CD14-positive monocyte (primary cell): ENCODE data around the gene FNDC11. TPM values are rescaled to one million over a fixed set of nuclear protein-coding genes. Genes with fewer than 3 reads are reported as not detected.

Experiments
- DNase-seq, 3 donors: peaks; one replicate each; pipeline ENCODE4 v3.0.0-alpha.2; 2011 to 2022
- H2AFZ ChIP-seq: 2 replicates; pipeline ENCODE4 v1.6.0; 2012; ENCODE audit warnings: mild to moderate bottlenecking, low read depth, low read length, inconsistent platforms; ENCODE audit not compliant: insufficient read depth, poor library complexity, severe bottlenecking
- H3K27ac ChIP-seq, 2 donors: 1 replicate in 1 of 2; 2 replicates in 1 of 2; pipeline ENCODE4 v1.5.1; 2012 to 2013; ENCODE audit warnings: low read length in 2 of 2, control low read depth in 1 of 2, inconsistent platforms in 1 of 2, low read depth in 1 of 2, mild to moderate bottlenecking in 1 of 2
- H3K27me3 ChIP-seq, 2 donors: one replicate each; pipeline versions ENCODE4 v1.6.0 to v1.6.1; 2011 to 2013; ENCODE audit warnings: low read length in 2 of 2; ENCODE audit not compliant: control insufficient read depth in 2 of 2, insufficient read depth in 2 of 2
- H3K36me3 ChIP-seq, 2 donors: replicated peaks in 1 of 2; 1 replicate in 1 of 2; 2 replicates in 1 of 2; pipeline versions ENCODE4 v1.5.1 to v1.6.1; 2012 to 2013; ENCODE audit warnings: low read length in 2 of 2, control low read depth in 1 of 2, inconsistent platforms in 1 of 2, mild to moderate bottlenecking in 1 of 2; ENCODE audit not compliant: insufficient read depth in 2 of 2, control insufficient read depth in 1 of 2
- H3K4me1 ChIP-seq, 2 donors: 1 replicate in 1 of 2; 2 replicates in 1 of 2; pipeline versions ENCODE4 v1.5.1 to v1.6.1; 2012 to 2013; ENCODE audit warnings: low read length in 2 of 2, control low read depth in 1 of 2, inconsistent platforms in 1 of 2, mild to moderate bottlenecking in 1 of 2, moderate library complexity in 1 of 2; ENCODE audit not compliant: insufficient read depth in 2 of 2, control insufficient read depth in 1 of 2
- H3K4me2 ChIP-seq: replicated peaks from 2 replicates; pipeline ENCODE3; 2012; ENCODE audit warnings: low read length, moderate library complexity, mild to moderate bottlenecking; ENCODE audit not compliant: poor library complexity, severe bottlenecking; ENCODE audit errors: extremely low read depth
- H3K4me3 ChIP-seq, 3 experiments: fragments of 200-600 bp in 1 of 3; sonication (generic) in 1 of 3; replicated peaks in 1 of 3; 1 replicate in 2 of 3; 2 replicates in 1 of 3; pipeline ENCODE4 v1.5.1; 2011 to 2013; ENCODE audit warnings: low read length in 3 of 3, mild to moderate bottlenecking in 3 of 3, control low read depth in 2 of 3, low read depth in 2 of 3, inconsistent platforms in 1 of 3, moderate library complexity in 1 of 3
- H3K79me2 ChIP-seq: 2 replicates; pipeline ENCODE4 v1.6.0; 2012; ENCODE audit warnings: mild to moderate bottlenecking, control low read depth, inconsistent platforms, low read length, moderate library complexity; ENCODE audit not compliant: insufficient read depth
- H3K9ac ChIP-seq: 2 replicates; pipeline ENCODE4 v1.6.0; 2017; ENCODE audit warnings: low read length, mild to moderate bottlenecking; ENCODE audit not compliant: insufficient read depth, poor library complexity, severe bottlenecking
- H3K9me3 ChIP-seq, 2 donors: replicated peaks in 1 of 2; 1 replicate in 1 of 2; 2 replicates in 1 of 2; pipeline versions ENCODE4 v1.5.1 to v1.6.1; 2012 to 2013; ENCODE audit warnings: low read length in 2 of 2, control low read depth in 1 of 2; ENCODE audit not compliant: control insufficient read depth in 1 of 2, insufficient read depth in 1 of 2
- H4K20me1 ChIP-seq: 2 replicates; pipeline ENCODE4 v1.6.0; 2012; ENCODE audit warnings: mild to moderate bottlenecking, low read length, control low read depth, moderate library complexity; ENCODE audit not compliant: insufficient read depth
- H3K27ac Mint-ChIP-seq, 7 donors: one replicate each; pipeline ENCODE4 v1.8.0; 2020; ENCODE audit warnings: mild to moderate bottlenecking in 7 of 7, mixed read lengths in 7 of 7, moderate library complexity in 6 of 7, inconsistent platforms in 2 of 7
- H3K27me3 Mint-ChIP-seq, 3 donors: one replicate each; pipeline ENCODE4 v1.8.0; 2021 to 2022; ENCODE audit warnings: low read depth in 3 of 3, mild to moderate bottlenecking in 3 of 3, mixed read lengths in 3 of 3, moderate library complexity in 3 of 3, inconsistent platforms in 1 of 3
- H3K36me3 Mint-ChIP-seq, 2 donors: one replicate each; pipeline ENCODE4 v1.8.0; 2020; ENCODE audit warnings: mixed read lengths in 2 of 2, inconsistent platforms in 1 of 2, mild to moderate bottlenecking in 1 of 2
- H3K4me1 Mint-ChIP-seq: one replicate; pipeline ENCODE4 v1.8.0; 2020; ENCODE audit warnings: mild to moderate bottlenecking, mixed read lengths
- H3K4me3 Mint-ChIP-seq, 2 donors: one replicate each; pipeline ENCODE4 v1.8.0; 2020; ENCODE audit warnings: mild to moderate bottlenecking in 2 of 2, mixed read lengths in 2 of 2, moderate library complexity in 1 of 2
- H3K9me3 Mint-ChIP-seq, 7 donors: one replicate each; pipeline ENCODE4 v1.8.0; 2020 to 2022; ENCODE audit warnings: mixed read lengths in 7 of 7, mild to moderate bottlenecking in 6 of 7, moderate library complexity in 6 of 7, inconsistent platforms in 2 of 7
- WGBS: methylation state at CpG from one replicate; pipeline ENCODE4 v1.1.5; 2013; ENCODE audit warnings: missing lambda C conversion rate; ENCODE audit not compliant: insufficient coverage; 5-methylcytosine and 5-hydroxymethylcytosine counted together
- intact Hi-C, 2 donors: fragments of 100-400 bp; cut with micrococcal nuclease; formaldehyde crosslinking; loops; one replicate each; pipeline versions ENCODE4 v1.15.0 to v1.15.1; 2023
- polyA plus RNA-seq, 3 donors: library from polyadenylated mRNA; depleted of rRNA in 1 of 3; unstranded in 2 of 3; stranded (reverse) in 1 of 3; fragments of 300-500 nt in 2 of 3; fragments of >200 nt in 1 of 3; fragmentation: Illumina TruSeq in 2 of 3; gene quantifications; 1 replicate in 2 of 3; 2 replicates in 1 of 3; pipeline ENCODE4 v1.2.3, GENCODE V29; 2012 to 2021
- TF ChIP-seq, protein P1 (sequence below): fragments of 200-600 bp; IDR thresholded peaks from one replicate; pipeline ENCODE4 v1.8.0; 2022; ENCODE audit warnings: antibody characterized with exemption, mild to moderate bottlenecking

The FNDC11 gene
- polyA plus RNA-seq, 3 donors: 0.23 TPM; not detected in 2

DNA sequence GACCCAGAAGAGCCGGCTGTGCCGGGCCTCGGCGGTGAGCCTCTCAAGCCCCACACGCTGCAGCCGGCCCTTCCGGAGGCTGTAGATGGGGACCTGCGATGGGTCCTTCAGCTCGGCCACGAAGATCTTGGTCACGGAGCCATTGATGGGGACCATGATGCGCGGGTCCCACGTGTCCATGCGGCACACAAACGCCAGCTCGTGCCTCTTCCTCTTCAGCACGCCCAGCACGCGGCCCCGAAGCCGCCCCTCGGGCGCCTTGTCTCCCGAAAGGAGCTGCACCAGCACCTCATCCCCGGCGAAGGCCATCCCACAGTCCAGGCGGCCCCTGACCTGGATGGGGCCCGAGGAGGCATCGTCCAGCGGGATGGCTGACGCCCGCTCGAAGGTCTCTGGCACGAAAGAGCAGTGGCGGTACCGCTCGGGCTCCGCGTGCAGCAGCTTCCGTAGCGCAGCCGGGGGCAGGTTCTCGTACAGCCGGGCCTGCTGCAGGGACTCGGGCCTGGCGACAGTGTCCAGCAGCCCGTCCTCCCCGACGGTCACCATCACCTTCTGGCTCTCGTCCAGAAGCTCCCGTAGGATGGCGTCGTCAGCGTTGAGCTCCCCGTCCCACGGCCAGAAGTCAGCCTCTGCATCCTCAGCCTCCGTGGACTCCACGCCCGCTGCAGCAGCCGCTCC is 11.2 kb downstream of the FNDC11 start:
- Histone ChIP-seq H3K27me3 (peaks cover 0 to 65% of the 10 kb centered on the region in 2 donors), H3K4me3 (no peak overlapping the region), H3K9me3 (peaks cover 15 to 16% of the 10 kb centered on the region in 2 donors), H3K27ac (no peak overlapping the region), H3K79me2 (no peaks in the 10 kb centered on the region), H3K9ac (no peak overlapping the region), H3K4me1 (peaks cover 33 to 37% of the 10 kb centered on the region in 2 donors), H3K36me3 (peaks cover 35 to 67% of the 10 kb centered on the region in 2 donors), H3K4me2 (no peak overlapping the region), H2AFZ (no peak overlapping the region), H4K20me1 (peaks cover 99% of the 10 kb centered on the region)
- H3K4me1 Mint-ChIP-seq: peaks cover 26% of the 10 kb centered on the region
- H3K27ac Mint-ChIP-seq: no peak overlapping the region
- H3K4me3 Mint-ChIP-seq: peak overlapping the region in 1 of 2 donors; percentile 67
- H3K27me3 Mint-ChIP-seq: peaks cover 23 to 81% (median 56%) of the 10 kb centered on the region in 3 donors
- peaks cover 30 to 61% of the 10 kb centered on the region in 2 donors for H3K36me3 Mint-ChIP-seq
- no peak for DNase-seq
- intact Hi-C loops: loop anchor here (5.0 to 10.0 kb wide), 3 partner anchors 62 to 330 kb away; partner anchors contain the start of genes DNAJC5 (in 1 of the 2) and GMEB2 (in 1 of the 2)
- TF ChIP-seq, protein P1, sequence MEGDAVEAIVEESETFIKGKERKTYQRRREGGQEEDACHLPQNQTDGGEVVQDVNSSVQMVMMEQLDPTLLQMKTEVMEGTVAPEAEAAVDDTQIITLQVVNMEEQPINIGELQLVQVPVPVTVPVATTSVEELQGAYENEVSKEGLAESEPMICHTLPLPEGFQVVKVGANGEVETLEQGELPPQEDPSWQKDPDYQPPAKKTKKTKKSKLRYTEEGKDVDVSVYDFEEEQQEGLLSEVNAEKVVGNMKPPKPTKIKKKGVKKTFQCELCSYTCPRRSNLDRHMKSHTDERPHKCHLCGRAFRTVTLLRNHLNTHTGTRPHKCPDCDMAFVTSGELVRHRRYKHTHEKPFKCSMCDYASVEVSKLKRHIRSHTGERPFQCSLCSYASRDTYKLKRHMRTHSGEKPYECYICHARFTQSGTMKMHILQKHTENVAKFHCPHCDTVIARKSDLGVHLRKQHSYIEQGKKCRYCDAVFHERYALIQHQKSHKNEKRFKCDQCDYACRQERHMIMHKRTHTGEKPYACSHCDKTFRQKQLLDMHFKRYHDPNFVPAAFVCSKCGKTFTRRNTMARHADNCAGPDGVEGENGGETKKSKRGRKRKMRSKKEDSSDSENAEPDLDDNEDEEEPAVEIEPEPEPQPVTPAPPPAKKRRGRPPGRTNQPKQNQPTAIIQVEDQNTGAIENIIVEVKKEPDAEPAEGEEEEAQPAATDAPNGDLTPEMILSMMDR: no peak
- 98% methylated on average over 60 of the region's 61 CpGs for WGBS
- H3K9me3 Mint-ChIP-seq: peaks cover 8 to 36% (median 15%) of the 10 kb centered on the region in 7 donors

DNA sequence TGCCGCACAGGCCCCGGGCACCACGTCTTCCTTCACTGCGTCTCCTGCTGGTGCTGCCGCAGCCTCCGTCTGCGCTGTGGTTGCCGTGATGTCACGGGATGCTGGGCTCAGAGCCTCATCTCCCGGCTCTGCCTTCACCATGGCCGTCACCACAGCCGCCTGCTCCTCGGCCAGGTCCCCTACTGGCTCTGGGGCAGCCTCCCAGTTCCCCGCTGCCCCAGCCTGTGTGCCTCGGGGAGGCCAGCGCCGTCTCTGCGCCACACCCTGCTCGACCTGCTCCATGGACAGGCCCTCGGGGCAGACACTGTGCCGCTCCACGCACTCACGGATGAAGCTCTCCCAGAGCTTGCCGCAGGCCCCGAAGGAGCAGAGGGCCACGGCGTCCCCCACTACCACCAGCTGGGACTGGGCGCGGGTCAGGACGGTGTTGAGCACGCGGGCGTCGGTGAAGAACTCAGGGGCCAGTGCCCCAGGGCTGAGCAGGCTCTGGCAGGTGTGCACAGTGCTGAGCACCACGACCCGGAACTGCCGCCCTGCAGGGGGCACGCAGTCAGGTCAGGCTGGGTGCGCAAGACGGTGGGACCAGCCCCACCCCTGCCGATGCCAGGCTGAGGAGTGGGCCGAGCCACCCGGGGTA is 11.9 kb downstream of the FNDC11 start:
- Histone ChIP-seq H3K27ac (no peak overlapping the region), H3K4me2 (no peak overlapping the region), H4K20me1 (peaks cover 99% of the 10 kb centered on the region), H3K9ac (no peak overlapping the region), H2AFZ (no peak overlapping the region), H3K27me3 (peaks cover 0 to 66% of the 10 kb centered on the region in 2 donors), H3K4me3 (no peak overlapping the region), H3K4me1 (peaks cover 33 to 37% of the 10 kb centered on the region in 2 donors), H3K9me3 (peaks cover 15 to 16% of the 10 kb centered on the region in 2 donors), H3K36me3 (peaks cover 29 to 60% of the 10 kb centered on the region in 2 donors), H3K79me2 (no peaks in the 10 kb centered on the region)
- Mint-ChIP-seq H3K36me3 (peaks cover 24 to 56% of the 10 kb centered on the region in 2 donors), H3K27ac (no peak overlapping the region), H3K27me3 (peaks cover 25 to 84% (median 59%) of the 10 kb centered on the region in 3 donors), H3K9me3 (peaks cover 8 to 29% (median 12%) of the 10 kb centered on the region in 7 donors), H3K4me1 (peaks cover 26% of the 10 kb centered on the region), H3K4me3 (peak overlapping the region in 1 of 2 donors; percentile 67)
- intact Hi-C loops: loop anchor here (5.0 to 10.0 kb wide), 3 partner anchors 61 to 329 kb away; partner anchors contain the start of genes DNAJC5 (in 1 of the 2) and GMEB2 (in 1 of the 2)
- TF ChIP-seq, protein P1: no peak
- no peak for DNase-seq
- 94% methylated on average over 43 of the region's 43 CpGs for WGBS
